ENCODE data around the gene ZCWPW1. TPM values are rescaled to one million over a fixed set of nuclear protein-coding genes. Genes with fewer than 3 reads are reported as not detected.
"Not testable (repeated sequence)": the region's sequence is repeated elsewhere in the genome, so short reads cannot be mapped to it uniquely, and the experiment has no call there.

ZCWPW1 gene
- total and polyA plus RNA-seq, 2 of the 13 experiments (the other 11 are each of a cell fraction or from before 2014, with no cell fraction given) = 2.4 to 2.5 TPM

DNA sequence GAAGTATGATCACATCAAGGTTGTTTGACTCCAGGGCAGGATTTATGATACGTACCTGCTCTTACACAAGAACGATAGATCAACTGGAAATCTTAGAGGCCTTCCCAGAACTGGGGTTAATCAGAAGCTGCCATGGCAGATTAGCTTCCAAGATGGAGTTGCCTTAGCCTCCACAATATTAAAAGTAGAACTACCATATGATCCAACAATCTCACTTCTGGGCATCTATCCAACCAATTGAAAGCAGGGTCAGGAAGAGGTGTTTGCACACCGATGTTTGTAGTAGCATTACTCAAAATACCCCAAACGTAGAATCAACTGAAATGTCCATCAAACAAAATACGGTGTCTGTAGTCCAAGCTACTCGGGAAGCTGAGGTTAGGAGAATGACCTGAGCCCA is 64.0 kb downstream of the ZCWPW1 start (continued):
- no peak for TF ChIP-seq SIX4 (CRISPR knock-in tag; IDR thresholded peaks at IDR 0.05)
- TF ChIP-seq, protein P1, sequence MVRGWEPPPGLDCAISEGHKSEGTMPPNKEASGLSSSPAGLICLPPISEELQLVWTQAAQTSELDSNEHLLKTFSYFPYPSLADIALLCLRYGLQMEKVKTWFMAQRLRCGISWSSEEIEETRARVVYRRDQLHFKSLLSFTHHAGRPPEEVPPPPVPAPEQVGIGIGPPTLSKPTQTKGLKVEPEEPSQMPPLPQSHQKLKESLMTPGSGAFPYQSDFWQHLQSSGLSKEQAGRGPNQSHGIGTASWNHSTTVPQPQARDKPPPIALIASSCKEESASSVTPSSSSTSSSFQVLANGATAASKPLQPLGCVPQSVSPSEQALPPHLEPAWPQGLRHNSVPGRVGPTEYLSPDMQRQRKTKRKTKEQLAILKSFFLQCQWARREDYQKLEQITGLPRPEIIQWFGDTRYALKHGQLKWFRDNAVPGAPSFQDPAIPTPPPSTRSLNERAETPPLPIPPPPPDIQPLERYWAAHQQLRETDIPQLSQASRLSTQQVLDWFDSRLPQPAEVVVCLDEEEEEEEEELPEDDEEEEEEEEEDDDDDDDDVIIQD (CRISPR knock-in tag; IDR thresholded peaks at IDR 0.05; ENCODE audit: low read depth) = no peak

DNA sequence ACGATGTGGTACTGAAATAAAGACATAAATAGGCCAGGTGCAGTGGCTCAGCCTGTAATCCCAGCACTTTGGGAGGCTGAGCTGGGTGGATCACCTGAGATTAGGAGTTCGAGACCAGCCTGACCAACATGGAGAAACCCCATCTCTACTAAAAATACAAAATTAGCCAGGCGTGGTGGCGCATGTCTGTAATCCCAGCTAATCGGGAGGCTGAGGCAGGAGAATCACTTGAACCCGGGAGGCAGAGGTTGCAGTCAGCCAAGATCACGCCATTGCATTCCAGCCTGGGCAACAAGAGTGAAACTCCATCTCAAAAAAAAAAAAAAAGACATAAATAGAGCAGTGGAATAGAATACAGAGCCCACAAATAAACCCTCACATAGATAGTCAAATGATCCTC is 64.7 kb downstream of the ZCWPW1 start:
- peaks cover 16 to 35% of the 10 kb centered on the region in 2 experiments for H3K36me3 ChIP-seq (replicated peaks in 1 of 2; ENCODE audit: control insufficient read depth in 1 of 2, insufficient read depth in 2 of 2, low read length in 2 of 2)
- POLR2A ChIA-PET; H3K79me2 ChIP-seq (ENCODE audit: insufficient read depth, low read length); H2AFZ ChIP-seq (ENCODE audit: low read length); H3K27ac ChIP-seq (ENCODE audit: extremely low read length, insufficient read depth, low read length); ATAC-seq; DNase-seq (ENCODE audit: low spot score); H3K9me3 ChIP-seq (ENCODE audit: low read length); H3K27me3 ChIP-seq (ENCODE audit: control insufficient read depth in 1 of 2, insufficient read depth in 2 of 2, low read length in 2 of 2); BruUV-seq (replicated peaks); H4K20me1 ChIP-seq (ENCODE audit: insufficient read depth, low read length); FAIRE-seq; CTCF ChIA-PET (ENCODE audit: low intra/inter-chr PET ratio, low total read pairs); H3K4me3 ChIP-seq (replicated peaks in 1 of 3; ENCODE audit: insufficient read depth in 1 of 3, low read depth in 2 of 3, low read length in 3 of 3); H3K4me2 ChIP-seq (ENCODE audit: low read depth, low read length); H3K9ac ChIP-seq (ENCODE audit: insufficient read depth, low read depth, low read length); in situ Hi-C loops (cut with HindIII; ENCODE audit: extremely low pct_ligation_motif_present, low pct_unique_long_range_greater_than_20kb); intact Hi-C loops (cut with micrococcal nuclease; ENCODE audit: unreplicated experiment); H3K4me1 ChIP-seq (ENCODE audit: insufficient read depth, low read length): not testable (repeated sequence)
- WGBS (ENCODE audit: low lambda C conversion rate) = 97% methylated on average over 7 of the region's 7 CpGs

DNA sequence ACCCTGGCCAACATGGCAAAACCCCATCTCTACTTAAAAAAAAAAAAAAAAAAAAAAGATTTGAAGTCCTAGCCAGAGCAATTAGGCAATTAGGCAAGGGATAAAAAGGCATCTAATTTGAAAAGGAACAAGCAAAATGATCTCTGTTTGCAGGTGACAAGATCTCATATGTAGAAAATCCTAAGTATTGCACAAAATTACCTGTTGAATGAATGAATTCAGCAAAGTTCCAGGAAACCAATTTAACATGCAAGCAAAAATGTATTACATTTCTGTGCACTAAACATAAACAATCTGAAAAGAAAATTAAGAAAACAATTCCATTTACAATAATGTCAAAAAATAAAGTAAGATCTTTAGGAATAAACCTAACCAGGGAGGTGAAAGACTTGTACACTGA is 65.4 kb downstream of the ZCWPW1 start:
- H2AFZ ChIP-seq (ENCODE audit: low read length) = no peak overlapping the region
- DNase-seq (ENCODE audit: low spot score) (no peak), FAIRE-seq (no peak), ATAC-seq (no peak)
- H3K4me2 ChIP-seq (ENCODE audit: low read depth, low read length) = no peak overlapping the region
- intact Hi-C loops (cut with micrococcal nuclease; ENCODE audit: unreplicated experiment) (no loop called here), in situ Hi-C loops (cut with HindIII; ENCODE audit: extremely low pct_ligation_motif_present, low pct_unique_long_range_greater_than_20kb) (no loop called here)
- BruUV-seq (replicated peaks) = TSS peak; percentile 22
- TF ChIP-seq, protein P2, sequence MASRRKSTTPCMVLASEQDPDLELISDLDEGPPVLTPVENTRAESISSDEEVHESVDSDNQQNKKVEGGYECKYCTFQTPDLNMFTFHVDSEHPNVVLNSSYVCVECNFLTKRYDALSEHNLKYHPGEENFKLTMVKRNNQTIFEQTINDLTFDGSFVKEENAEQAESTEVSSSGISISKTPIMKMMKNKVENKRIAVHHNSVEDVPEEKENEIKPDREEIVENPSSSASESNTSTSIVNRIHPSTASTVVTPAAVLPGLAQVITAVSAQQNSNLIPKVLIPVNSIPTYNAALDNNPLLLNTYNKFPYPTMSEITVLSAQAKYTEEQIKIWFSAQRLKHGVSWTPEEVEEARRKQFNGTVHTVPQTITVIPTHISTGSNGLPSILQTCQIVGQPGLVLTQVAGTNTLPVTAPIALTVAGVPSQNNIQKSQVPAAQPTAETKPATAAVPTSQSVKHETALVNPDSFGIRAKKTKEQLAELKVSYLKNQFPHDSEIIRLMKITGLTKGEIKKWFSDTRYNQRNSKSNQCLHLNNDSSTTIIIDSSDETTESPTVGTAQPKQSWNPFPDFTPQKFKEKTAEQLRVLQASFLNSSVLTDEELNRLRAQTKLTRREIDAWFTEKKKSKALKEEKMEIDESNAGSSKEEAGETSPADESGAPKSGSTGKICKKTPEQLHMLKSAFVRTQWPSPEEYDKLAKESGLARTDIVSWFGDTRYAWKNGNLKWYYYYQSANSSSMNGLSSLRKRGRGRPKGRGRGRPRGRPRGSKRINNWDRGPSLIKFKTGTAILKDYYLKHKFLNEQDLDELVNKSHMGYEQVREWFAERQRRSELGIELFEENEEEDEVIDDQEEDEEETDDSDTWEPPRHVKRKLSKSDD (CRISPR knock-in tag; IDR thresholded peaks at IDR 0.05; ENCODE audit: low read depth) = no peak
- TF ChIP-seq, protein P3, sequence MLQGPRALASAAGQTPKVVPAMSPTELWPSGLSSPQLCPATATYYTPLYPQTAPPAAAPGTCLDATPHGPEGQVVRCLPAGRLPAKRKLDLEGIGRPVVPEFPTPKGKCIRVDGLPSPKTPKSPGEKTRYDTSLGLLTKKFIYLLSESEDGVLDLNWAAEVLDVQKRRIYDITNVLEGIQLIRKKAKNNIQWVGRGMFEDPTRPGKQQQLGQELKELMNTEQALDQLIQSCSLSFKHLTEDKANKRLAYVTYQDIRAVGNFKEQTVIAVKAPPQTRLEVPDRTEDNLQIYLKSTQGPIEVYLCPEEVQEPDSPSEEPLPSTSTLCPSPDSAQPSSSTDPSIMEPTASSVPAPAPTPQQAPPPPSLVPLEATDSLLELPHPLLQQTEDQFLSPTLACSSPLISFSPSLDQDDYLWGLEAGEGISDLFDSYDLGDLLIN (CRISPR knock-in tag; IDR thresholded peaks at IDR 0.05; ENCODE audit: borderline replicate concordance) = no peak
- TF ChIP-seq, protein P4, sequence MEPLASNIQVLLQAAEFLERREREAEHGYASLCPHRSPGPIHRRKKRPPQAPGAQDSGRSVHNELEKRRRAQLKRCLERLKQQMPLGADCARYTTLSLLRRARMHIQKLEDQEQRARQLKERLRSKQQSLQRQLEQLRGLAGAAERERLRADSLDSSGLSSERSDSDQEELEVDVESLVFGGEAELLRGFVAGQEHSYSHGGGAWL (CRISPR knock-in tag; IDR thresholded peaks at IDR 0.05) = no peak
- no peak for TF ChIP-seq CBX2 (IDR thresholded peaks at IDR 0.05; ENCODE audit: low read depth, low read length)
- TF ChIP-seq CBX2 (CRISPR knock-in tag; IDR thresholded peaks at IDR 0.05; ENCODE audit: low read depth) = no peak
- TF ChIP-seq SMAD3 (CRISPR knock-in tag; IDR thresholded peaks at IDR 0.05) = no peak
- TF ChIP-seq SMAD1 (CRISPR knock-in tag; IDR thresholded peaks at IDR 0.05; ENCODE audit: borderline replicate concordance, low read depth) = no peak
- no peak overlapping the region for H3K27ac ChIP-seq (ENCODE audit: extremely low read length, insufficient read depth, low read length)
- no peaks in the 10 kb centered on the region for H3K27me3 ChIP-seq (ENCODE audit: control insufficient read depth in 1 of 2, insufficient read depth in 2 of 2, low read length in 2 of 2)
- H3K9ac ChIP-seq (ENCODE audit: insufficient read depth, low read depth, low read length) = no peak overlapping the region
- ChIA-PET CTCF (ENCODE audit: low intra/inter-chr PET ratio, low total read pairs) (no interaction called here), POLR2A (no interaction called here)
- no peaks in the 10 kb centered on the region for H4K20me1 ChIP-seq (ENCODE audit: insufficient read depth, low read length)
- H3K79me2 ChIP-seq (ENCODE audit: insufficient read depth, low read length) = no peaks in the 10 kb centered on the region
- no peaks in the 10 kb centered on the region for H3K9me3 ChIP-seq (ENCODE audit: low read length)
- H3K4me3 ChIP-seq (replicated peaks in 1 of 3; ENCODE audit: insufficient read depth in 1 of 3, low read depth in 2 of 3, low read length in 3 of 3) = no peak overlapping the region
- H3K4me1 ChIP-seq (ENCODE audit: insufficient read depth, low read length) = no peaks in the 10 kb centered on the region
- H3K36me3 ChIP-seq (replicated peaks in 1 of 2; ENCODE audit: control insufficient read depth in 1 of 2, insufficient read depth in 2 of 2, low read length in 2 of 2) = peaks cover 21 to 40% of the 10 kb centered on the region in 2 experiments

Measured in HepG2 (cell line).